HEK293T (cell line): ENCODE measurements around the gene TOP3A.

Source experiments
- CTCF ChIA-PET: fragments of 350-600 bp; formaldehyde crosslinking; extraction: SDS; loops from one replicate; lab custom pipeline; 2021; ENCODE audit warnings: antibody characterized with exemption, inconsistent platforms; lab: Yijun Ruan, JAX
- POLR2A ChIA-PET: fragments of 350-600 bp; formaldehyde crosslinking; extraction: SDS; loops from one replicate; lab custom pipeline; 2020; ENCODE audit warnings: antibody characterized with exemption, inconsistent platforms; lab: Yijun Ruan, JAX
- DNase-seq: peaks from one replicate; pipeline ENCODE4 v3.0.0; 2012; ENCODE audit warnings: mixed read lengths; ENCODE audit errors: extremely low spot score
- ARNT ChIP-seq: fragments of 450-650 bp; IDR thresholded peaks from 2 replicates; pipeline ENCODE4 v1.6.1; 2017; ENCODE audit warnings: mild to moderate bottlenecking
- BHLHE40 ChIP-seq: fragments of 450-650 bp; IDR thresholded peaks from 2 replicates; pipeline ENCODE4 v1.6.1; 2016; ENCODE audit warnings: mild to moderate bottlenecking, moderate library complexity, borderline replicate concordance
- CTBP1 ChIP-seq: fragments of 450-650 bp; IDR thresholded peaks from 2 replicates; pipeline ENCODE4 v1.6.1; 2016; ENCODE audit warnings: borderline replicate concordance
- ELF4 ChIP-seq: fragments of 450-650 bp; IDR thresholded peaks from 2 replicates; pipeline ENCODE4 v1.6.1; 2017; ENCODE audit warnings: antibody characterized with exemption
- FOXA1 ChIP-seq: fragments of 450-650 bp; IDR thresholded peaks from 2 replicates; pipeline ENCODE4 v1.6.1; 2016; ENCODE audit warnings: mild to moderate bottlenecking
- FOXK2 ChIP-seq: fragments of 450-650 bp; IDR thresholded peaks from 2 replicates; pipeline ENCODE4 v1.6.1; 2016; ENCODE audit warnings: mild to moderate bottlenecking
- FOXM1 ChIP-seq: fragments of 450-650 bp; IDR thresholded peaks from 2 replicates; pipeline ENCODE4 v1.6.1; 2017; ENCODE audit warnings: mild to moderate bottlenecking, borderline replicate concordance
- HDGF ChIP-seq: fragments of 450-650 bp; IDR thresholded peaks from 2 replicates; pipeline ENCODE4 v1.6.1; 2017; ENCODE audit warnings: antibody characterized with exemption, borderline replicate concordance
- L3MBTL2 ChIP-seq: fragments of 450-650 bp; conservative IDR thresholded peaks from 2 replicates; pipeline ENCODE4 v1.6.1; 2016; ENCODE audit warnings: mild to moderate bottlenecking
- LEF1 ChIP-seq: fragments of 450-650 bp; IDR thresholded peaks from 2 replicates; pipeline ENCODE4 v1.6.1; 2017; ENCODE audit warnings: mild to moderate bottlenecking, borderline replicate concordance
- NFRKB ChIP-seq: fragments of 450-650 bp; IDR thresholded peaks from 2 replicates; pipeline ENCODE4 v1.6.1; 2016; ENCODE audit warnings: mild to moderate bottlenecking, moderate library complexity
- SP1 ChIP-seq: fragments of 450-650 bp; IDR thresholded peaks from 2 replicates; pipeline ENCODE4 v1.6.1; 2017
- SUZ12 ChIP-seq: fragments of 450-650 bp; IDR thresholded peaks from 2 replicates; pipeline ENCODE4 v1.6.1; 2016; ENCODE audit warnings: mild to moderate bottlenecking
- TARDBP ChIP-seq: fragments of 450-650 bp; IDR thresholded peaks from 2 replicates; pipeline ENCODE4 v1.6.1; 2016
- ZNF384 ChIP-seq: fragments of 450-650 bp; IDR thresholded peaks from 2 replicates; pipeline ENCODE4 v1.6.1; 2016
- TF ChIP-seq, protein P1 (sequence below): fragments of 450-650 bp; IDR thresholded peaks from 2 replicates; pipeline ENCODE4 v1.6.1; 2016

Gene TOP3A

GRCh38 chr17:18323507-18324139 lies 8.8 kb upstream of the TOP3A start:
- TF ChIP-seq HDGF (no peak), FOXA1 (no peak), ELF4 (no peak), TARDBP (no peak), BHLHE40 (no peak), NFRKB (no peak), FOXK2 (no peak), SUZ12 (no peak), FOXM1 (no peak)
- ChIA-PET POLR2A (interaction anchor here (0.7 to 1.0 kb wide), 2 partner anchors 9 to 140 kb away, joined by 3 read pairs; partner anchors contain the start of genes ALKBH5, SMCR8 and TOP3A), CTCF (no interaction called here)
- DNase-seq: no peak

GRCh38 chr17:18323007-18323406 lies 8.2 kb upstream of the TOP3A start:
- TF ChIP-seq SP1: no peak
- TF ChIP-seq, protein P1, sequence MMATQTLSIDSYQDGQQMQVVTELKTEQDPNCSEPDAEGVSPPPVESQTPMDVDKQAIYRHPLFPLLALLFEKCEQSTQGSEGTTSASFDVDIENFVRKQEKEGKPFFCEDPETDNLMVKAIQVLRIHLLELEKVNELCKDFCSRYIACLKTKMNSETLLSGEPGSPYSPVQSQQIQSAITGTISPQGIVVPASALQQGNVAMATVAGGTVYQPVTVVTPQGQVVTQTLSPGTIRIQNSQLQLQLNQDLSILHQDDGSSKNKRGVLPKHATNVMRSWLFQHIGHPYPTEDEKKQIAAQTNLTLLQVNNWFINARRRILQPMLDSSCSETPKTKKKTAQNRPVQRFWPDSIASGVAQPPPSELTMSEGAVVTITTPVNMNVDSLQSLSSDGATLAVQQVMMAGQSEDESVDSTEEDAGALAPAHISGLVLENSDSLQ: no peak
- ChIA-PET POLR2A (interaction anchor here (1.1 kb wide), 1 partner anchor 59 kb away, joined by 3 read pairs; no protein-coding TSS in a partner anchor), CTCF (no interaction called here)
- no peak for DNase-seq

DNA sequence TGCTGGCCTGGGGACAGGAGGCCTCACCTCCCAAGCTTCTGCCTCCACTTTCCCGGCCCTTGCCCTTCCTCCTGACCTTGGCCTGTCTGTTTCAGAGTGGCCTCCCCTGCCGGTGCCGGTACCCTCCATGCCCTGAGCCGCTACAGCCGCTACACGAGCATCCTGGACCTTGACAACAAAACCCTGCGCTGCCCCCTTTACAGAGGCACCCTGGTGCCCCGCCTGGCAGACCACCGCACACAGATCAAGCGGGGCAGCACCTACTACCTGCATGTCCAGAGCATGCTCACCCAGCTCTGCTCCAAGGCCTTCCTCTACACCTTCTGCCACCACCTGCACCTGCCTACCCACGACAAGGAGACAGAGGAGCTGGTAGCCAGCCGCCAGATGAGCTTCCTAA lies 7.7 kb upstream of the TOP3A start:
- no peak for DNase-seq
- CTCF ChIA-PET: no interaction called here
- POLR2A ChIA-PET: interaction anchor here (1.1 kb wide), 1 partner anchor 58 kb away, joined by 3 read pairs; no protein-coding TSS in a partner anchor
- no peak for TF ChIP-seq SUZ12
- no peak for TF ChIP-seq SP1
- no peak for TF ChIP-seq FOXK2
- no peak for TF ChIP-seq TARDBP
- TF ChIP-seq BHLHE40: no peak
- no peak for TF ChIP-seq HDGF

DNA sequence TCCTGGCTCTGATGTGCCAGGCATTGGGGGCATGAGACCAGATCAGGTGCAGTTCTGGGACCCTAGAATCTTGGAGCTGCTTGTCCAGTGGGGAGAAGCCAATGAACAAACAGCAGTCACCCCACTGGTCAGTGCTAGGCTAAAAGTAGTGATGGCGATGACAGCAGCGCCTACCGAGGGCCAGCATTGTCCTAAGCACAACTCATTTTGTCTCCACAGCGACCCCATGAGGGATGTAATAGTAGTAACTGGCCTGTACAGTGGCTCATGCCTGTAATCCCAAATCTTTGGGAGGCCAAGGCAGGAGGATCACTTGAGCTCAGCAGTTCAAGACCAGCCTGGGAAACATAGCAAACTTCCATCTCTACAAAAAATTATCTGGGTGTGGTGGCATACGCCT lies 6.5 kb upstream of the TOP3A start:
- POLR2A ChIA-PET: no interaction called here
- CTCF ChIA-PET: no interaction called here
- DNase-seq: no peak
- TF ChIP-seq L3MBTL2 (no peak), BHLHE40 (no peak), CTBP1 (no peak), ELF4 (no peak), SP1 (no peak), LEF1 (no peak), SUZ12 (no peak), FOXA1 (no peak)

GRCh38 chr17:18320301-18320700 lies 5.5 kb upstream of the TOP3A start:
- DNase-seq: no peak
- TF ChIP-seq, protein P1: no peak
- TF ChIP-seq CTBP1: no peak
- TF ChIP-seq NFRKB: no peak
- TF ChIP-seq ARNT: no peak
- no peak for TF ChIP-seq FOXK2
- TF ChIP-seq ELF4: no peak
- no peak for TF ChIP-seq BHLHE40
- TF ChIP-seq TARDBP: no peak
- TF ChIP-seq L3MBTL2: no peak
- no peak for TF ChIP-seq LEF1
- TF ChIP-seq SUZ12: no peak
- TF ChIP-seq FOXA1: no peak
- TF ChIP-seq HDGF: no peak
- no peak for TF ChIP-seq FOXM1
- no peak for TF ChIP-seq ZNF384
- ChIA-PET CTCF (interaction anchor here (0.9 kb wide), 1 partner anchor 65 kb away, joined by 3 read pairs; no protein-coding TSS in a partner anchor), POLR2A (no interaction called here)

GRCh38 chr17:18319604-18320256 lies 4.9 kb upstream of the TOP3A start:
- ChIA-PET CTCF (interaction anchor here (0.9 kb wide), 1 partner anchor 65 kb away, joined by 3 read pairs; no protein-coding TSS in a partner anchor), POLR2A (interaction anchor here (1.6 kb wide), 1 partner anchor 8 kb away, joined by 3 read pairs; no protein-coding TSS in a partner anchor)

More at GRCh38 chr17:18319604-18320256, 4.9 kb upstream of the TOP3A start:
- TF ChIP-seq, protein P1: no peak
- TF ChIP-seq TARDBP (no peak), L3MBTL2 (no peak), CTBP1 (no peak), HDGF (no peak), NFRKB (no peak), FOXK2 (no peak), SUZ12 (no peak), LEF1 (no peak), FOXM1 (no peak), ZNF384 (no peak), ARNT (no peak), ELF4 (no peak)
- peak; percentile 52 for DNase-seq
